K562 (cell line): Measurements from ENCODE around the gene TMEM176A. TPM values are rescaled to one million over a fixed set of nuclear protein-coding genes. Genes with fewer than 3 reads are reported as not detected.

Source experiments
- ATAC-seq: fragments of 200-7000 bp; cut with Tn5 transposase; 3 replicates; pipeline ENCODE4 v1.9.1; 2020; ENCODE audit warnings: moderate library complexity
- BruUV-seq: library from RNA; stranded (reverse); fragments of 400-500 nt; replicated peaks from 2 replicates; lab custom pipeline; 2021; lab: Mats Ljungman, UMichigan
- CTCF ChIA-PET: fragments of 300-600 bp; formaldehyde crosslinking; extraction: SDS; loops from one replicate; lab custom pipeline; 2021; ENCODE audit warnings: low intra/inter-chr PET ratio; lab: Yijun Ruan, JAX
- POLR2A ChIA-PET: fragments of 300-600, 350-650 bp; sonication (Branson Sonifier 250); formaldehyde crosslinking; extraction: SDS; loops from one replicate; lab custom pipeline; 2021; ENCODE audit warnings: antibody characterized with exemption, inconsistent platforms; lab: Yijun Ruan, JAX
- DNase-seq, 4 experiments: peaks; one replicate each; pipeline versions ENCODE4 v3.0.0 to v3.0.0-alpha.2; 2011 to 2018; ENCODE audit warnings: low spot score in 3 of 4, mixed read lengths in 3 of 4; ENCODE audit errors: extremely low read depth in 1 of 4
- FAIRE-seq: peaks from 2 replicates; lab custom pipeline; 2011; peaks lifted over from hg19 to GRCh38; lab: Jason Lieb, UNC
- H2AFZ ChIP-seq: 2 replicates; pipeline ENCODE4 v1.6.0; 2011; ENCODE audit warnings: low read depth, low read length, control low read depth, inconsistent platforms
- H3K27ac ChIP-seq: fragments of 200-600 bp; 3 replicates; pipeline ENCODE4 v1.8.0; 2011; ENCODE audit warnings: low read depth, mild to moderate bottlenecking, control low read depth, inconsistent platforms, low read length, moderate library complexity, mixed read lengths; ENCODE audit errors: extremely low read depth
- H3K27me3 ChIP-seq, 2 experiments: fragments of 300-600 bp in 1 of 2; 2 replicates in 1 of 2; 3 replicates in 1 of 2; pipeline versions ENCODE4 v1.6.0 to v1.8.0; 2011; ENCODE audit warnings: inconsistent platforms in 2 of 2, low read length in 2 of 2, mild to moderate bottlenecking in 1 of 2, mixed read lengths in 1 of 2, moderate library complexity in 1 of 2; ENCODE audit not compliant: control insufficient read depth in 2 of 2, insufficient read depth in 2 of 2
- H3K36me3 ChIP-seq: fragments of 300-600 bp; 3 replicates; pipeline ENCODE4 v1.8.0; 2011; ENCODE audit warnings: mild to moderate bottlenecking, low read length, inconsistent platforms; ENCODE audit not compliant: control insufficient read depth, insufficient read depth
- H3K4me1 ChIP-seq, 2 experiments: fragments of 200-600 bp in 1 of 2; replicated peaks in 1 of 2; 2 replicates in 1 of 2; 3 replicates in 1 of 2; pipeline versions ENCODE4 v1.5.1 to v1.8.0; 2011; ENCODE audit warnings: inconsistent platforms in 2 of 2, low read length in 2 of 2, mild to moderate bottlenecking in 1 of 2, mixed read lengths in 1 of 2, moderate library complexity in 1 of 2; ENCODE audit not compliant: control insufficient read depth in 2 of 2, insufficient read depth in 2 of 2
- H3K4me2 ChIP-seq: 2 replicates; pipeline ENCODE4 v1.6.1; 2011; ENCODE audit warnings: low read length, control low read depth, inconsistent platforms, mixed read lengths; ENCODE audit not compliant: insufficient read depth
- H3K4me3 ChIP-seq: fragments of 200-600 bp; sonication (generic), shearing (Covaris generic); 2 replicates; pipeline ENCODE4 v1.5.1; 2016; ENCODE audit warnings: control low read depth, inconsistent platforms
- H3K79me2 ChIP-seq: fragments of 200-600 bp; 3 replicates; pipeline ENCODE4 v1.8.0; 2011; ENCODE audit warnings: low read length, inconsistent platforms; ENCODE audit not compliant: control insufficient read depth, insufficient read depth
- H3K9ac ChIP-seq, 2 experiments: 2 replicates each; pipeline versions ENCODE4 v1.6.0 to v1.6.1; 2011; ENCODE audit warnings: low read depth in 2 of 2, low read length in 2 of 2, control low read depth in 1 of 2, inconsistent platforms in 1 of 2, mild to moderate bottlenecking in 1 of 2, mixed read lengths in 1 of 2; ENCODE audit not compliant: insufficient read depth in 1 of 2
- H3K9me1 ChIP-seq: one replicate; pipeline ENCODE4 v1.6.0; 2011; ENCODE audit warnings: inconsistent platforms, mild to moderate bottlenecking, low read length, moderate library complexity; ENCODE audit not compliant: control insufficient read depth, insufficient read depth
- H3K9me3 ChIP-seq: replicated peaks from 2 replicates; pipeline ENCODE4 v1.5.1; 2011; ENCODE audit warnings: low read depth, low read length, inconsistent platforms; ENCODE audit not compliant: control insufficient read depth, insufficient read depth
- H4K20me1 ChIP-seq: replicated peaks from 2 replicates; pipeline ENCODE4 v1.6.1; 2011; ENCODE audit warnings: low read length, inconsistent platforms, mixed read lengths; ENCODE audit not compliant: control insufficient read depth, insufficient read depth
- CTCF ChIP-seq, 3 experiments: IDR thresholded peaks in 2 of 3; conservative IDR thresholded peaks in 1 of 3; 2 replicates each; pipeline ENCODE4 v1.5.1; 2011 to 2012; ENCODE audit warnings: low read length in 3 of 3, mild to moderate bottlenecking in 3 of 3, control low read depth in 2 of 3, improper control_type of control experiment in 1 of 3, inconsistent platforms in 1 of 3, low read depth in 1 of 3, mixed read lengths in 1 of 3, moderate library complexity in 1 of 3; ENCODE audit not compliant: insufficient read depth in 2 of 3
- DEAF1 ChIP-seq: fragments of 450-650 bp; formaldehyde crosslinking; IDR thresholded peaks from 2 replicates; pipeline ENCODE4 v1.4.0; 2020; ENCODE audit warnings: mild to moderate bottlenecking, moderate library complexity
- EHMT2 ChIP-seq: fragments of 450-650 bp; IDR thresholded peaks from 2 replicates; pipeline ENCODE4 v1.6.1; 2018; ENCODE audit warnings: antibody characterized with exemption
- ELF4 ChIP-seq: fragments of 450-650 bp; formaldehyde crosslinking; IDR thresholded peaks from 2 replicates; pipeline ENCODE4 v1.4.0; 2022; ENCODE audit warnings: missing genetic modification characterization
- ESRRA ChIP-seq: fragments of 450-650 bp; IDR thresholded peaks from 2 replicates; pipeline ENCODE4 v1.6.1; 2014; ENCODE audit warnings: low read depth, mild to moderate bottlenecking, moderate library complexity, borderline replicate concordance
- HBP1 ChIP-seq: fragments of 450-650 bp; formaldehyde crosslinking; IDR thresholded peaks from 2 replicates; pipeline ENCODE4 v1.4.0; 2022; ENCODE audit warnings: missing genetic modification characterization
- HDAC2 ChIP-seq: fragments of 450-650 bp; IDR thresholded peaks from 2 replicates; pipeline ENCODE4 v1.6.1; 2016; ENCODE audit warnings: mild to moderate bottlenecking
- NONO ChIP-seq, 2 experiments: fragments of 200-400 bp in 1 of 2; fragments of 450-650 bp in 1 of 2; formaldehyde crosslinking in 1 of 2; IDR thresholded peaks; 2 replicates each; pipeline ENCODE4 v1.6.1; 2017; ENCODE audit warnings: low read depth in 2 of 2, mild to moderate bottlenecking in 2 of 2, moderate library complexity in 2 of 2, low read length in 1 of 2
- SMC3 ChIP-seq: conservative IDR thresholded peaks from 2 replicates; pipeline ENCODE4 v1.6.1; 2011; ENCODE audit warnings: low read depth, low read length, improper control_type of control experiment; ENCODE audit not compliant: insufficient read depth
- THRB ChIP-seq: fragments of 450-650 bp; formaldehyde crosslinking; conservative IDR thresholded peaks from 2 replicates; pipeline ENCODE4 v1.4.0; 2022; ENCODE audit warnings: mild to moderate bottlenecking, missing genetic modification characterization
- XRCC3 ChIP-seq: fragments of 450-650 bp; IDR thresholded peaks from 2 replicates; pipeline ENCODE4 v1.6.1; 2017; ENCODE audit warnings: mild to moderate bottlenecking, moderate library complexity
- ZNF512 ChIP-seq: IDR thresholded peaks from 2 replicates; pipeline ENCODE4 v1.6.1; 2016; ENCODE audit warnings: missing genetic modification characterization, missing compliant biosample characterization
- WGBS: fragments of 100-300 bp; shearing (Covaris generic); methylation state at CpG from one replicate; pipeline ENCODE4 v1.1.6; 2016; ENCODE audit warnings: low coverage, mixed read lengths; ENCODE audit not compliant: insufficient coverage; ENCODE audit errors: missing lambda C conversion rate; 5-methylcytosine and 5-hydroxymethylcytosine counted together
- in situ Hi-C: fragments of 300-500 bp; cut with MboI; formaldehyde crosslinking; loops from 4 replicates; pipeline ENCODE4 v1.15.0; 2018; ENCODE audit warnings: inconsistent platforms, mixed read lengths
- intact Hi-C: fragments of 100-400 bp; cut with micrococcal nuclease; formaldehyde crosslinking; loops from 2 replicates; pipeline ENCODE4 v1.14.2; 2022
- polyA plus RNA-seq, 8 experiments: library from polyadenylated mRNA; depleted of rRNA in 4 of 8; stranded (reverse) in 5 of 8; unstranded in 3 of 8; fragments of >200 nt; fragmentation: Nextera tagmentation in 2 of 8; fragmentation: Illumina TruSeq in 1 of 8; extraction: Ambion mirVana in 2 of 8; extraction: Trizol in 1 of 8; gene quantifications; 2 replicates each; pipeline versions ENCODE4 v1.2.1 to v1.2.3, GENCODE V29; 2011 to 2014; ENCODE audit warnings: inconsistent platforms in 1 of 8, missing spikeins in 1 of 8
- total RNA-seq, 7 experiments: library from RNA; depleted of rRNA in 6 of 7; stranded (reverse); fragments of >200 nt in 6 of 7; fragmentation: Illumina TruSeq in 2 of 7; extraction: Trizol in 2 of 7; gene quantifications; 2 replicates each; pipeline versions ENCODE4 v1.2.1 to v1.2.3, GENCODE V29; 2011 to 2021; ENCODE audit warnings: low replicate concordance in 1 of 7

Gene TMEM176A
- total and polyA plus RNA-seq, 9 of the 15 experiments (the other 6 are each of a cell fraction or from before 2014, with no cell fraction given): 0.31 TPM; not detected in 8

- Histone ChIP-seq H3K9ac (no peak overlapping the region), H2AFZ (no peak overlapping the region), H3K79me2 (no peaks in the 10 kb centered on the region), H3K4me3 (no peak overlapping the region), H3K36me3 (no peaks in the 10 kb centered on the region), H3K4me2 (no peak overlapping the region), H3K27me3 (peaks cover 5 to 17% of the 10 kb centered on the region in 2 experiments), H3K27ac (no peak overlapping the region), H3K9me1 (no peaks in the 10 kb centered on the region), H3K4me1 (no peaks in the 10 kb centered on the region), H3K9me3 (no peaks in the 10 kb centered on the region), H4K20me1 (no peaks in the 10 kb centered on the region)
- in situ Hi-C loops (loop anchor here (25.0 kb wide), 1 partner anchor 467 kb away; no protein-coding TSS in a partner anchor), intact Hi-C loops (loop anchor here (1.0 to 10.0 kb wide), 3 partner anchors 229 to 399 kb away; no protein-coding TSS in a partner anchor)
- WGBS: 0% methylated on average over 3 of the region's 3 CpGs
- ATAC-seq: peak; percentile 92
- FAIRE-seq: peak; percentile 48
- CTCF ChIA-PET: interaction anchor here (1.3 kb wide), 1 partner anchor 305 kb away, joined by 8 read pairs; no protein-coding TSS in a partner anchor
- POLR2A ChIA-PET: interaction anchor here (0.5 to 1.0 kb wide), 5 partner anchors 10 to 868 kb away, joined by 3 to 4 read pairs (median 3); no protein-coding TSS in a partner anchor
- no TSS peak for BruUV-seq
- peak in 3 of 4 experiments; percentile 25 to 56 (median 39) for DNase-seq
- peak; percentile 92; the same call in 1 of the 2 replicates for TF ChIP-seq THRB (CRISPR knock-in tag)
- peak; percentile 59; the same call in 1 of the 2 replicates for TF ChIP-seq ESRRA
- TF ChIP-seq HDAC2: no peak
- peak; percentile 88 for TF ChIP-seq ELF4 (CRISPR knock-in tag)
- peak; percentile 39; the same call in 1 of the 2 replicates for TF ChIP-seq SMC3
- TF ChIP-seq HBP1 (CRISPR knock-in tag): peak; percentile 89
- peak; percentile 59 for TF ChIP-seq DEAF1 (CRISPR knock-in tag)
- 0 out of 2 replicates have a peak, but pooled peaks have one; percentile 24 for TF ChIP-seq EHMT2
- no peak for TF ChIP-seq NONO (IDR thresholded peaks at IDR 0.05; ENCODE audit: low read depth in 2 of 2, low read length in 1 of 2)
- TF ChIP-seq XRCC3: no peak
- TF ChIP-seq CTCF (IDR thresholded peaks at IDR 0.05 in 2 of 3, conservative IDR thresholded peaks at IDR 0.05 in 1 of 3; ENCODE audit: insufficient read depth in 2 of 3, low read depth in 1 of 3, low read length in 3 of 3): peak; percentile 71 to 82 (median 73)
- TF ChIP-seq ZNF512 (tag): peak; percentile 79
Measured at GRCh38 chr7:150753826-150754603, 46.6 kb upstream of the TMEM176A start.
